Measurements from ENCODE around the gene TBC1D22A. TPM values are rescaled to one million over a fixed set of nuclear protein-coding genes. Genes with fewer than 3 reads are reported as not detected.
A peak's percentile ranks its signal among the peaks of the same experiment; 100 is the strongest.
"Not testable (repeated sequence)": the region's sequence is repeated elsewhere in the genome, so short reads cannot be mapped to it uniquely, and the experiment has no call there.

The TBC1D22A gene
- total RNA-seq, 1 donor from 2014 or later = 87.8 TPM

DNA sequence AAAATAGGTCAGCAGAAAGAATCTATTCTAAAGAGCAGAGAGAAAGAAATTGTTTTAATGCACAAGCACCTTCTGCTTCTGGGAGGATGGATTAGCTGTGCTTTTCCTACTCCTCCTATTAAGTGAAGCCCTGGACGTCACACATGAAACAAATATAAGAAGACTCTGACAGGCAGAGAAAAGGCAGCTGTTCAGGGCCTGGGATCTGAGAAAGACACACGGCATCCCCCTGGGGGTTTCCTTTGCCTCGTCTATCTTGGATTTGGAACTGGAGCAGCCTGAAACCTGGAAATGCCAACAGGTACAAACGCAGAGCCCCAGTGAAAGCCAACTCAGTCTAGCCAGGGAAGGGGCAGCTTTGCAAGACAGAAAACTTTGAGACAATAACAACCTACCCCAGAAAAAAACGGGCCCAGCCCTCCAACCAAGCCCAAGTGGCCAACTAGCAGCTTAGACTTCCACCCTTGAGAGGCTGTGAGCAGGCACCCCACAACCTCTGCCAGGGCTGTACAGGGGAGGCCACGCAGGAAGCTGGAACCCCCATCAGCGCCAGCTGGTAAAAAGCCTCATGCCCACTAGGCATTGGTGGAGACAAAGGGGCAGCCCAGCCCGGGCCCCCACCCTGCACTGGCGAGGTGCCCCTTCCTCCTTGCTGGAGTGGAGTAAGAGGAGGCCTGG is 31.7 kb upstream of the TBC1D22A start:
- TF ChIP-seq, protein P1, sequence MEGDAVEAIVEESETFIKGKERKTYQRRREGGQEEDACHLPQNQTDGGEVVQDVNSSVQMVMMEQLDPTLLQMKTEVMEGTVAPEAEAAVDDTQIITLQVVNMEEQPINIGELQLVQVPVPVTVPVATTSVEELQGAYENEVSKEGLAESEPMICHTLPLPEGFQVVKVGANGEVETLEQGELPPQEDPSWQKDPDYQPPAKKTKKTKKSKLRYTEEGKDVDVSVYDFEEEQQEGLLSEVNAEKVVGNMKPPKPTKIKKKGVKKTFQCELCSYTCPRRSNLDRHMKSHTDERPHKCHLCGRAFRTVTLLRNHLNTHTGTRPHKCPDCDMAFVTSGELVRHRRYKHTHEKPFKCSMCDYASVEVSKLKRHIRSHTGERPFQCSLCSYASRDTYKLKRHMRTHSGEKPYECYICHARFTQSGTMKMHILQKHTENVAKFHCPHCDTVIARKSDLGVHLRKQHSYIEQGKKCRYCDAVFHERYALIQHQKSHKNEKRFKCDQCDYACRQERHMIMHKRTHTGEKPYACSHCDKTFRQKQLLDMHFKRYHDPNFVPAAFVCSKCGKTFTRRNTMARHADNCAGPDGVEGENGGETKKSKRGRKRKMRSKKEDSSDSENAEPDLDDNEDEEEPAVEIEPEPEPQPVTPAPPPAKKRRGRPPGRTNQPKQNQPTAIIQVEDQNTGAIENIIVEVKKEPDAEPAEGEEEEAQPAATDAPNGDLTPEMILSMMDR (IDR thresholded peaks at IDR 0.05) = no peak
- H3K9me3 ChIP-seq = no peaks in the 10 kb centered on the region
- no peak overlapping the region for H3K4me3 ChIP-seq
- H3K27me3 ChIP-seq = no peaks in the 10 kb centered on the region
- DNase-seq (ENCODE audit: low spot score in 2 of 2) = no peak
- H3K27ac ChIP-seq = peak overlapping the region in 1 of 2 donors; percentile 16
- H3K4me1 ChIP-seq = peaks cover 0 to 12% of the 10 kb centered on the region in 2 donors
- H3K36me3 ChIP-seq = peaks cover under 1 to 7% of the 10 kb centered on the region in 2 donors
- intact Hi-C loops (cut with DNase I) = no loop called here

DNA sequence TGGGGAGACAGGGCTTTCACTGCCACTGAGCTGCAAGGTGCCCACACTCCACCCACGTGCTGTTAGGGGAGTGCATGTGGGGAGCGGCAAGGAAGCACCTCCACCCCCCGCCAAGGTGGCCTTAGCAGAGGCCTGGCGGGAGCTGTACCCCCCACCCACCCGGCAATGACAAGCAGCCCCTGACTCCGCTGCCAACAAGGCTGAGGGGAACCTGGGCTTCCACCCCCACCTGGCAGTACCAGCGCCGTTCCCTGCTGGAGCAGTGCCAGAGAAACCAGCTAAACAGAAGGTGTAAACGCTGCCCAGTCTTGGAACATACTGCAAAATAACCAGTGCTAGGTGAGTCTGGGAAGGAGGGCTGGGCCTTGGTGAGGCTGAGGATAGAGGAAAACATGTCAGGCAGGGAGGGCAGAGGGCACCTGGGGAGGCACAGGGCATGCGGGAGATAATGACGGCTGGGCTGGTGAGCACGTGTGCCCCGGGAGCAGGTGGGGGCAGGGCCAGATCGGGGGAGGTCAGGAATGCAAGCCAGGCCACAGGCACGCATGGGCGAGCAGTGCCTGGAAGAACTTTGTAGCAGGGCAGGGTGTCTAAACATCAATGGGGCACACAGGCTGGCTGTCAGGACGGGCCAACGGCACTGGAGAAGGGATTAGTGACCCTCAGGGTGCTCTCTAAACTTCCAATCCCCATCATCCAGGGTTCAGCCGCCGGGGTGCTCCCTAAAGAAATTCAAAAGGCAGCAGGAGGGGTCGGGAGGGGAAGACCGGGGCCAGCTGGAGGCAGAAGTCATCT is 31.0 kb upstream of the TBC1D22A start:
- no peak overlapping the region for H3K4me3 ChIP-seq
- no peaks in the 10 kb centered on the region for H3K9me3 ChIP-seq
- H3K4me1 ChIP-seq = peaks cover 0 to 20% of the 10 kb centered on the region in 2 donors
- H3K27me3 ChIP-seq = no peaks in the 10 kb centered on the region
- TF ChIP-seq, protein P1 (IDR thresholded peaks at IDR 0.05) = no peak
- peak overlapping the region in 1 of 2 donors; percentile 16 for H3K27ac ChIP-seq
- DNase-seq (ENCODE audit: low spot score in 2 of 2) = no peak
- H3K36me3 ChIP-seq = peaks cover 0 to 7% of the 10 kb centered on the region in 2 donors
- intact Hi-C loops (cut with DNase I) = no loop called here

DNA sequence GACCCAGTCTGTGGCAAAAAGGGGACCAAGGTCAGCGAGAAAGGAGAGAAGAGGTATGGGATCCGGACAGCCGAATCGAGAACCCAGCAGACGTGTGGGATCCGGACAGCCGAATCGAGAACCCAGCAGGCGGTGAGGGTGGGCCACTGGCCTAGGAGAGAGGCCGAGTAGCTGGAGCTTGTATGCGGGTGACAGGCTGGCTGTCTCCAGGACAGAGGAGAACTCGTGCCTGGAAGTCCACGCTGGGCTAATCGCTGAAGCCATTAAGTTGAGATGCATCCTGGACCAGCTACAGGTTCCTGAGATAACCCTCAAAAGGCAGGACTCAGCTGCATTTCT is 30.4 kb upstream of the TBC1D22A start:
- DNase-seq (ENCODE audit: low spot score in 2 of 2) = no peak
- Histone ChIP-seq H3K36me3 (peaks cover 0 to 7% of the 10 kb centered on the region in 2 donors), H3K4me3 (no peak overlapping the region), H3K9me3 (no peaks in the 10 kb centered on the region), H3K27ac (no peak overlapping the region), H3K27me3 (no peaks in the 10 kb centered on the region), H3K4me1 (peaks cover 0 to 25% of the 10 kb centered on the region in 2 donors)
- TF ChIP-seq, protein P1 (IDR thresholded peaks at IDR 0.05) = no peak
- intact Hi-C loops (cut with DNase I) = no loop called here

DNA sequence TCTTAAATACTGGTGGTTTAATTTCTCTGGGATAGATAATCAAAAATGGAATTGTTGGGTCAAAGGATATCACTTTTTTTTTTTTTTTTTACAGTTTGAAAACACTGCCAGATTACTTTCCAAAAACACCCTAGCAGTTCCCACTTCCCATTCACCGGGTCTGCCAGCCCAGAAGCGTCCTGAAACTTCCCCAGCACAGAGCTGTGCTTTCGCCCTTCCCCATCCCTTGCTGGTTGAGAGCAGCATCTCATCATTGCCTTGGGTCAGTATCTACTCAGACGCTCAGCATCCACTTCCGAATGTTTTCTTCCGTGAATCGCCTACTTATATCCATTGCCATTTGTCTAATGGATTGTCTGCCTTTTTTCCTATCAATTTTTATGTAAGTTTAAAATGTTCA is 29.9 kb upstream of the TBC1D22A start:
- H3K27me3 ChIP-seq = no peaks in the 10 kb centered on the region
- TF ChIP-seq, protein P1 (IDR thresholded peaks at IDR 0.05) = no peak
- DNase-seq (ENCODE audit: low spot score in 2 of 2) = no peak
- peaks cover 0 to 25% of the 10 kb centered on the region in 2 donors for H3K4me1 ChIP-seq
- H3K27ac ChIP-seq = no peak overlapping the region
- intact Hi-C loops (cut with DNase I) = no loop called here
- no peak overlapping the region for H3K4me3 ChIP-seq
- H3K36me3 ChIP-seq = peaks cover 0 to 7% of the 10 kb centered on the region in 2 donors
- H3K9me3 ChIP-seq = no peaks in the 10 kb centered on the region

DNA sequence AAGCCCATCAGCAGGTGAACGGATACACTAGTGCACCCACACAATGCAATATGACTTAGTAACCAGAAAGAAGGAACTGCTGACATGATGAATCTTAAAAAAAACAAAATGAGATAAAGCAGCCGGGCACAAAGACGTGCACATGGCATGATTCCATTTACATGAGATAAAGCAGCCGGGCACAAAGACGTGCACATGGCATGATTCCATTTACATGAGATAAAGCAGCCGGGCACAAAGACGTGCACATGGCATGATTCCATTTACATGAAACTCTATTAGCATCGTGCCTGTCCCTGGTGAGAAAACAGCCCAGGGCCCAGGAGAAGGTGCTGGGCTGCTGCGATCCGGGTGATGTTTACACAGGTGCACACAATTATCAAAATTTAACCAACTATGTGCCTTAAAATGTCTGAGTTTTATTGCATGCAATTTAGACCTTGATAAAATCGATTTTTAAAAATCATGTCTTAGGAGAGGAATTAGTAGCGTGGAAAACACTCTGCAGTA is 28.2 kb upstream of the TBC1D22A start:
- H3K27me3 ChIP-seq; DNase-seq (ENCODE audit: low spot score in 2 of 2); intact Hi-C loops (cut with DNase I); H3K9me3 ChIP-seq; H3K27ac ChIP-seq; H3K36me3 ChIP-seq; H3K4me3 ChIP-seq: not testable (repeated sequence)
- H3K4me1 ChIP-seq = peaks cover under 1 to 32% of the 10 kb centered on the region in 2 donors

Data from ascending aorta (tissue), 2 donors.